Neural cell (in vitro differentiated cells): ENCODE measurements around the gene XPR1. TPM values are rescaled to one million over a fixed set of nuclear protein-coding genes. Genes with fewer than 3 reads are reported as not detected.

ENCODE experiments used
- H2AFZ ChIP-seq: fragments of 200-600, 300-800 bp; sonication (generic), shearing (Covaris generic); 2 replicates; pipeline ENCODE4 v1.6.0; 2014; ENCODE audit warnings: low read depth, mild to moderate bottlenecking, antibody characterized with exemption, low read length, moderate library complexity
- H3F3A ChIP-seq: fragments of 200-600 bp; shearing (Covaris generic); 2 replicates; pipeline ENCODE4 v1.6.1; 2016; ENCODE audit warnings: mild to moderate bottlenecking, moderate library complexity, mixed read lengths, antibody characterized with exemption, low read length; ENCODE audit not compliant: insufficient read depth, poor library complexity, severe bottlenecking
- H3K27ac ChIP-seq: fragments of 200-600, 300-800 bp; sonication (generic), shearing (Covaris generic); 2 replicates; pipeline ENCODE4 v1.5.1; 2014; ENCODE audit warnings: mild to moderate bottlenecking, low read length, moderate library complexity
- H3K27me3 ChIP-seq: fragments of 300-800, 200-600 bp; sonication (generic), shearing (Covaris generic); 2 replicates; pipeline ENCODE4 v1.6.0; 2014; ENCODE audit warnings: mild to moderate bottlenecking, low read depth, low read length, moderate library complexity; ENCODE audit not compliant: insufficient read depth
- H3K36me3 ChIP-seq: fragments of 300-800, 200-600 bp; sonication (generic), shearing (Covaris generic); 2 replicates; pipeline ENCODE4 v1.5.1; 2014; ENCODE audit warnings: mild to moderate bottlenecking, antibody characterized with exemption, low read length, moderate library complexity; ENCODE audit not compliant: insufficient read depth
- H3K4me2 ChIP-seq: fragments of 300-800, 200-600 bp; sonication (generic), shearing (Covaris generic); 2 replicates; pipeline ENCODE4 v1.6.0; 2014; ENCODE audit warnings: mild to moderate bottlenecking, low read length
- H3K4me3 ChIP-seq: fragments of 300-800, 200-600 bp; sonication (generic), shearing (Covaris generic); 2 replicates; pipeline ENCODE4 v1.5.1; 2014; ENCODE audit warnings: mild to moderate bottlenecking, low read length, moderate library complexity
- H3K79me2 ChIP-seq: fragments of 200-600 bp; shearing (Covaris generic); replicated peaks from 2 replicates; pipeline ENCODE4 v1.6.0; 2014; ENCODE audit warnings: mild to moderate bottlenecking, low read length, moderate library complexity; ENCODE audit not compliant: insufficient read depth
- H3K9ac ChIP-seq: fragments of 300-800, 200-600 bp; sonication (generic), shearing (Covaris generic); 2 replicates; pipeline ENCODE4 v1.6.1; 2016; ENCODE audit warnings: mild to moderate bottlenecking, low read length, mixed read lengths
- H3K9me2 ChIP-seq: fragments of 200-600 bp; shearing (Covaris generic); 2 replicates; pipeline ENCODE4 v1.6.1; 2016; ENCODE audit warnings: mild to moderate bottlenecking, low read length, mixed read lengths; ENCODE audit not compliant: insufficient read depth
- H3K9me3 ChIP-seq: fragments of 200-600, 300-800 bp; sonication (generic), shearing (Covaris generic); 2 replicates; pipeline ENCODE4 v1.6.1; 2016; ENCODE audit warnings: mild to moderate bottlenecking, mixed run types, low read length, moderate library complexity, mixed read lengths
- H4K20me1 ChIP-seq: fragments of 200-600 bp; shearing (Covaris generic); 2 replicates; pipeline ENCODE4 v1.6.1; 2016; ENCODE audit warnings: mild to moderate bottlenecking, mixed run types; ENCODE audit not compliant: insufficient read depth
- EP300 ChIP-seq: fragments of 450-650 bp; conservative IDR thresholded peaks from 2 replicates; pipeline ENCODE4 v1.6.1; 2014; ENCODE audit warnings: antibody characterized with exemption, mild to moderate bottlenecking, moderate library complexity; ENCODE audit not compliant: poor library complexity, severe bottlenecking
- EZH2 ChIP-seq: fragments of 200-600, 300-800 bp; shearing (Covaris generic), sonication (generic); IDR thresholded peaks from 2 replicates; pipeline ENCODE4 v1.6.1; 2014; ENCODE audit warnings: antibody characterized with exemption, low read length, borderline replicate concordance, mild to moderate bottlenecking; ENCODE audit not compliant: insufficient read depth, poor library complexity, severe bottlenecking
- MXI1 ChIP-seq: fragments of 450-650 bp; conservative IDR thresholded peaks from 2 replicates; pipeline ENCODE4 v1.6.1; 2014; ENCODE audit warnings: antibody characterized with exemption, mild to moderate bottlenecking; ENCODE audit not compliant: poor library complexity, severe bottlenecking
- POLR2AphosphoS5 ChIP-seq: IDR thresholded peaks from 2 replicates; pipeline ENCODE4 v1.6.1; 2012
- RAD21 ChIP-seq: fragments of 450-650 bp; conservative IDR thresholded peaks from 2 replicates; pipeline ENCODE4 v1.6.1; 2014; ENCODE audit warnings: antibody characterized with exemption, mild to moderate bottlenecking, moderate library complexity
- REST ChIP-seq: IDR thresholded peaks from 2 replicates; pipeline ENCODE4 v1.6.1; 2012; ENCODE audit warnings: borderline replicate concordance
- SMC3 ChIP-seq: fragments of 450-650 bp; conservative IDR thresholded peaks from 2 replicates; pipeline ENCODE4 v1.6.1; 2014; ENCODE audit warnings: antibody characterized with exemption, mild to moderate bottlenecking, moderate library complexity; ENCODE audit not compliant: poor library complexity
- TAF1 ChIP-seq: IDR thresholded peaks from 2 replicates; pipeline ENCODE4 v1.6.1; 2012; ENCODE audit warnings: low read depth
- polyA plus RNA-seq: library from polyadenylated mRNA; depleted of rRNA; stranded (reverse); fragments of >200 nt; gene quantifications from 2 replicates; pipeline ENCODE4 v1.2.3, GENCODE V29; 2014
- TF ChIP-seq, protein P1 (sequence below): fragments of 450-650 bp; IDR thresholded peaks from 2 replicates; pipeline ENCODE4 v1.5.1; 2014; ENCODE audit warnings: antibody characterized with exemption, mild to moderate bottlenecking, moderate library complexity; ENCODE audit not compliant: poor library complexity, severe bottlenecking

XPR1 gene
- polyA plus RNA-seq, 1 donor from 2014 or later, result 185 TPM

DNA sequence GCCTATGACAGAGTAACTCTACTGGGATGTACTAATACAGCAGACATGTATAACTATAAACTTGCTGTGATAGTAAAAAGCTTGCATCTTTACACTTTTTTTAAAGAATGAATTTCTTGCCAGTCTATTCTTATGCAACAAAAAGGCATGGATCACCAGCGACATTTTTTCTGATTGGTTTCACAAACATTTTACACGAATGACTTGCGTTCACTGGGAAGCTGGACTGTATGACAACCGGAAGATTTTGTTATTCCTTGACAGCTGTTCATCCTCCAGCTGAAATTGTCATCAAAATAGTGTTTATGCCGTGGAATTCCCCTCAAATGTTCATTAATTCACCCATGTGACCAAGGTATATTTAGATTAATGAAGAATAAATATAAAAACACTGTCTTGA lies 131.0 kb downstream of the XPR1 start:
- no peaks in the 10 kb centered on the region for H3K27me3 ChIP-seq
- no peak overlapping the region for H2AFZ ChIP-seq
- H3K9me2 ChIP-seq, result no peaks in the 10 kb centered on the region
- TF ChIP-seq RAD21, result no peak
- no peak for TF ChIP-seq SMC3
- TF ChIP-seq TAF1, result no peak
- TF ChIP-seq, protein P1, sequence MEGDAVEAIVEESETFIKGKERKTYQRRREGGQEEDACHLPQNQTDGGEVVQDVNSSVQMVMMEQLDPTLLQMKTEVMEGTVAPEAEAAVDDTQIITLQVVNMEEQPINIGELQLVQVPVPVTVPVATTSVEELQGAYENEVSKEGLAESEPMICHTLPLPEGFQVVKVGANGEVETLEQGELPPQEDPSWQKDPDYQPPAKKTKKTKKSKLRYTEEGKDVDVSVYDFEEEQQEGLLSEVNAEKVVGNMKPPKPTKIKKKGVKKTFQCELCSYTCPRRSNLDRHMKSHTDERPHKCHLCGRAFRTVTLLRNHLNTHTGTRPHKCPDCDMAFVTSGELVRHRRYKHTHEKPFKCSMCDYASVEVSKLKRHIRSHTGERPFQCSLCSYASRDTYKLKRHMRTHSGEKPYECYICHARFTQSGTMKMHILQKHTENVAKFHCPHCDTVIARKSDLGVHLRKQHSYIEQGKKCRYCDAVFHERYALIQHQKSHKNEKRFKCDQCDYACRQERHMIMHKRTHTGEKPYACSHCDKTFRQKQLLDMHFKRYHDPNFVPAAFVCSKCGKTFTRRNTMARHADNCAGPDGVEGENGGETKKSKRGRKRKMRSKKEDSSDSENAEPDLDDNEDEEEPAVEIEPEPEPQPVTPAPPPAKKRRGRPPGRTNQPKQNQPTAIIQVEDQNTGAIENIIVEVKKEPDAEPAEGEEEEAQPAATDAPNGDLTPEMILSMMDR, result no peak
- TF ChIP-seq EP300, result no peak
- TF ChIP-seq MXI1, result no peak
- TF ChIP-seq REST, result no peak
- TF ChIP-seq POLR2AphosphoS5, result no peak
- TF ChIP-seq EZH2, result no peak
- no peaks in the 10 kb centered on the region for H3K79me2 ChIP-seq
- H3K27ac ChIP-seq, result no peak overlapping the region
- H3K9me3 ChIP-seq, result no peaks in the 10 kb centered on the region
- H3K4me3 ChIP-seq, result no peak overlapping the region
- H3F3A ChIP-seq, result no peaks in the 10 kb centered on the region
- H3K4me2 ChIP-seq, result no peak overlapping the region
- H3K36me3 ChIP-seq, result no peaks in the 10 kb centered on the region
- H4K20me1 ChIP-seq, result no peaks in the 10 kb centered on the region
- H3K9ac ChIP-seq, result no peak overlapping the region

DNA sequence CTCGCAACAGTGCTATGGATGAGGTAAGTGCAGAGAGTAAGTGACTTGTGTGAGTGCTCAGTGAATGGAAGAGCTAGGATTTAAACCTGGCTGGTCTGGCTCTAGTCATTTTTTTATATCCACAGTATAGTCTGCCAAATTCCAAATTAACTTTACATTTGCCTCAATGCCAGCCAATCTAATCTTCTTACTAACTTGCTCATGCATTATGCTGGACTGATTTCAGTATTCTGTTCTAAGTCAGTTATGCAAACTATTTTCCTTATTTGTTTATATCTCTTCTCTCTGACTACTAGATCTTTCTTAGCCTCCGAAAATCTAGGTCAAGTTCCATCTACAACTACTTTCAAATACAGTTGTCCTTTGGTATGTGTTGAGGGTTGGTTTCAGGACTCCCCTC lies 133.3 kb downstream of the XPR1 start:
- Histone ChIP-seq H3F3A (no peaks in the 10 kb centered on the region), H3K9me3 (no peaks in the 10 kb centered on the region), H3K79me2 (peaks cover 6% of the 10 kb centered on the region), H3K4me2 (no peak overlapping the region), H3K4me3 (no peak overlapping the region), H3K27ac (no peak overlapping the region), H4K20me1 (no peaks in the 10 kb centered on the region), H2AFZ (no peak overlapping the region), H3K9ac (no peak overlapping the region), H3K9me2 (no peaks in the 10 kb centered on the region), H3K27me3 (no peaks in the 10 kb centered on the region), H3K36me3 (no peaks in the 10 kb centered on the region)
- TF ChIP-seq POLR2AphosphoS5 (no peak), TAF1 (no peak), MXI1 (no peak), RAD21 (no peak), EZH2 (no peak), EP300 (no peak), SMC3 (no peak), REST (no peak)
- TF ChIP-seq, protein P1, result no peak
